ENCODE results near the gene CAT.
A peak's percentile ranks its signal among the peaks of the same experiment; 100 is the strongest.
"Not testable (repeated sequence)": the region's sequence is repeated elsewhere in the genome, so short reads cannot be mapped to it uniquely, and the experiment has no call there.

Gene CAT

GRCh38 chr11:34438529-34439507, at the start of gene CAT:
TSS of gene CAT (plus strand) at chr11:34438934. CDS start at chr11:34439014, 80 bp downstream.
- DNase-seq, result peak; percentile 98

GRCh38 chr11:34394771-34395300, 43.9 kb upstream of the CAT start:
- no peak for DNase-seq

GRCh38 chr11:34395916-34396550, 42.7 kb upstream of the CAT start:
- no peak for DNase-seq

- DNase-seq, result no peak
These were observed 41.6 kb upstream of the CAT start for GRCh38 chr11:34397120-34397519.

- DNase-seq, result no peak
These were observed 40.9 kb upstream of the CAT start for GRCh38 chr11:34397811-34398210.

GRCh38 chr11:34403431-34403830, 35.3 kb upstream of the CAT start:
- no peak for DNase-seq

GRCh38 chr11:34404280-34404679, 34.5 kb upstream of the CAT start:
- no peak for DNase-seq

GRCh38 chr11:34405079-34405858, 33.5 kb upstream of the CAT start:
- no peak for DNase-seq

GRCh38 chr11:34406413-34406812, 32.3 kb upstream of the CAT start:
- no peak for DNase-seq

GRCh38 chr11:34407121-34407813, 31.5 kb upstream of the CAT start:
- DNase-seq, result no peak

- no peak for DNase-seq
These were observed 30.1 kb upstream of the CAT start for GRCh38 chr11:34408580-34409172.

- no peak for DNase-seq
These were observed 27.6 kb upstream of the CAT start for GRCh38 chr11:34411111-34411510.

- no peak for DNase-seq
These were observed 26.9 kb upstream of the CAT start for GRCh38 chr11:34411791-34412190.

GRCh38 chr11:34413263-34413662, 25.5 kb upstream of the CAT start:
- DNase-seq, result no peak

GRCh38 chr11:34415538-34415937, 23.2 kb upstream of the CAT start:
- no peak for DNase-seq

GRCh38 chr11:34416088-34416487, 22.6 kb upstream of the CAT start:
- no peak for DNase-seq

GRCh38 chr11:34416766-34417165, 22.0 kb upstream of the CAT start:
- DNase-seq, result no peak

- DNase-seq, result no peak
These were observed 21.5 kb upstream of the CAT start for GRCh38 chr11:34417202-34417601.

- DNase-seq, result no peak
These were observed 19.6 kb upstream of the CAT start for GRCh38 chr11:34419158-34419557.

GRCh38 chr11:34423300-34423699, 15.4 kb upstream of the CAT start:
- DNase-seq, result no peak

- DNase-seq, result not testable (repeated sequence)
These were observed 13.9 kb upstream of the CAT start for GRCh38 chr11:34424826-34425225.

GRCh38 chr11:34425360-34425759, 13.4 kb upstream of the CAT start:
- DNase-seq, result no peak

Data from activated CD8-positive, alpha-beta memory T cell treated with anti-CD3 and anti-CD28 coated beads, Interleukin-2, amount 50 U/mL, for 4 hours (primary cell).